Eye (tissue), 1 donor: Measurements from ENCODE around the gene PRKCB.

Experiments
- DNase-seq: peaks from one replicate; pipeline ENCODE4 v3.0.0-alpha.2; 2015

The PRKCB gene

GRCh38 chr16:24052329-24053098 is 216.7 kb downstream of the PRKCB start:
- DNase-seq, result no peak

GRCh38 chr16:24053099-24053946 is 217.5 kb downstream of the PRKCB start:
- DNase-seq, result no peak

GRCh38 chr16:24054741-24055491 is 219.1 kb downstream of the PRKCB start:
- DNase-seq, result peak; percentile 93

GRCh38 chr16:24062270-24062817 is 226.6 kb downstream of the PRKCB start:
- no peak for DNase-seq

- DNase-seq, result no peak
Measured at GRCh38 chr16:24069036-24069590, 233.3 kb downstream of the PRKCB start.

- peak; percentile 76 for DNase-seq
Measured at GRCh38 chr16:24070851-24071250, 235.1 kb downstream of the PRKCB start.

GRCh38 chr16:24071666-24072360 is 236.0 kb downstream of the PRKCB start:
- DNase-seq, result no peak

GRCh38 chr16:24073321-24073720 is 237.5 kb downstream of the PRKCB start:
- DNase-seq, result no peak

GRCh38 chr16:24074574-24074973 is 238.8 kb downstream of the PRKCB start:
- no peak for DNase-seq

GRCh38 chr16:24075302-24075701 is 239.5 kb downstream of the PRKCB start:
- DNase-seq, result no peak

GRCh38 chr16:24075931-24076716 is 240.3 kb downstream of the PRKCB start:
- no peak for DNase-seq

GRCh38 chr16:24077292-24077691 is 241.5 kb downstream of the PRKCB start:
- no peak for DNase-seq

- no peak for DNase-seq
Measured at GRCh38 chr16:24077966-24078365, 242.2 kb downstream of the PRKCB start.

- DNase-seq, result no peak
Measured at GRCh38 chr16:24085666-24086065, 249.9 kb downstream of the PRKCB start.

GRCh38 chr16:24087891-24088410 is 252.2 kb downstream of the PRKCB start:
- no peak for DNase-seq

GRCh38 chr16:24088767-24089166 is 253.0 kb downstream of the PRKCB start:
- no peak for DNase-seq

GRCh38 chr16:24091125-24091524 is 255.3 kb downstream of the PRKCB start:
- no peak for DNase-seq

GRCh38 chr16:24093049-24093448 is 257.3 kb downstream of the PRKCB start:
- DNase-seq, result no peak

- DNase-seq, result no peak
Measured at GRCh38 chr16:24094660-24095059, 258.9 kb downstream of the PRKCB start.

- no peak for DNase-seq
Measured at GRCh38 chr16:24098896-24099295, 263.1 kb downstream of the PRKCB start.

GRCh38 chr16:24101431-24101830 is 265.6 kb downstream of the PRKCB start:
- no peak for DNase-seq
